Measurements from ENCODE around the gene XCL2.

DNA sequence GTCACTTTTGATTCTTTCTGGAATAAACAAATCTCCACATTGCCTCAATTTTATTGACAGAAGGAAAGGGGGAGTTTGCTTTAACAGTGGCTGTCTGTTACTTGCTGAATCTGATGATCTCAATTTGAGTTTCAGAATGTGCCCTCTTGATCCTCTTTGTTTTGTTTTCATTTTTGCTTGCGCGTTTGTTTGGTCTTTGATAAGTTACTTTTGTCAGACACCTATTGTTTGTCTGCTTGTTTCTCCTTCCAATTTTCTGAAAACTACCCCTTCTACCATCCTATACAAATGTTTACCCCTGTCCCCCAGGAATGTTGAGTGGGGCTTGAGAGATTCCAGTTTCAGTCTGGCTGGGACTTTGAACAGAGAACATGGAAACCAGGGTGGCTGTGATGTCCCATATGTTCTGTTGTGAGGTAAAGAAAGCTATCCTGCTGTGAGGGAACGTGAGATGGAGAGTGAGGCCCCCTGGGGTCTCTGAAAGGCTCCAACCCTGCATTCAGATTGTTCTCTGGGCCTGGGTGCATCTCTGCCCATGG lies 11.8 kb upstream of the XCL2 start:
- TF ChIP-seq EP300 (conservative IDR thresholded peaks at IDR 0.05; ENCODE audit: poor library complexity, severe bottlenecking) (no peak), POLR2AphosphoS5 (IDR thresholded peaks at IDR 0.05) (no peak), TAF1 (IDR thresholded peaks at IDR 0.05; ENCODE audit: low read depth) (no peak), EZH2 (IDR thresholded peaks at IDR 0.05; ENCODE audit: borderline replicate concordance, insufficient read depth, low read length, poor library complexity, severe bottlenecking) (no peak)
- TF ChIP-seq, protein P1, sequence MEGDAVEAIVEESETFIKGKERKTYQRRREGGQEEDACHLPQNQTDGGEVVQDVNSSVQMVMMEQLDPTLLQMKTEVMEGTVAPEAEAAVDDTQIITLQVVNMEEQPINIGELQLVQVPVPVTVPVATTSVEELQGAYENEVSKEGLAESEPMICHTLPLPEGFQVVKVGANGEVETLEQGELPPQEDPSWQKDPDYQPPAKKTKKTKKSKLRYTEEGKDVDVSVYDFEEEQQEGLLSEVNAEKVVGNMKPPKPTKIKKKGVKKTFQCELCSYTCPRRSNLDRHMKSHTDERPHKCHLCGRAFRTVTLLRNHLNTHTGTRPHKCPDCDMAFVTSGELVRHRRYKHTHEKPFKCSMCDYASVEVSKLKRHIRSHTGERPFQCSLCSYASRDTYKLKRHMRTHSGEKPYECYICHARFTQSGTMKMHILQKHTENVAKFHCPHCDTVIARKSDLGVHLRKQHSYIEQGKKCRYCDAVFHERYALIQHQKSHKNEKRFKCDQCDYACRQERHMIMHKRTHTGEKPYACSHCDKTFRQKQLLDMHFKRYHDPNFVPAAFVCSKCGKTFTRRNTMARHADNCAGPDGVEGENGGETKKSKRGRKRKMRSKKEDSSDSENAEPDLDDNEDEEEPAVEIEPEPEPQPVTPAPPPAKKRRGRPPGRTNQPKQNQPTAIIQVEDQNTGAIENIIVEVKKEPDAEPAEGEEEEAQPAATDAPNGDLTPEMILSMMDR (IDR thresholded peaks at IDR 0.05; ENCODE audit: poor library complexity, severe bottlenecking): no peak

Measured in neural cell (in vitro differentiated cells).